Measurements from ENCODE around the gene TSPO2. TPM values are rescaled to one million over a fixed set of nuclear protein-coding genes. Genes with fewer than 3 reads are reported as not detected.

The TSPO2 gene
- polyA plus RNA-seq, 1 donor (not counting 4 experiments of a cell fraction or from before 2014, with no cell fraction given), result not detected

DNA sequence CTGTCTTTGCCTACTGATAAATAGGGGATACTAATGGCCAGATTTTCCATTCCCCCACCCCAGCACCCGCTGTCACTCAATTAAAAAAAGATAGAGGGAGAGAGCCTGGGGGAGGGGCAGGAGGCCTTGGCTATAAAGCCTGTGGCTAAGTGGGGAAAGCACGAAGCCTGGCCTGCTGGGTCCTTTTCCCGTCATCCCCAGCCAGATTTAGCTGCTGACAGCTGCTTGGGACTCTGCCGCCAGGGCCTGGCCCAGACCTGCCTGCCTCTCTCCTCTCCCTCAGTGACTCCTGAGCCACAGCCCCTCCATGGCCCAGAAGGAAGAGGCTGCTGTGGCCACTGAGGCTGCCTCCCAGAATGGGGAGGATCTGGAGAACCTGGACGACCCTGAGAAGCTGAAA, 10.8 kb downstream of the TSPO2 start, which contains the start of gene APOBEC2:
APOBEC2 (plus strand) TSS at position 162 of the 400 bp plus-strand sequence; CDS start at position 308, 146 bp downstream.
- H3K4me3 ChIP-seq (ENCODE audit: control insufficient read depth in 2 of 3, extremely low read depth in 1 of 3, insufficient read depth in 2 of 3, low read depth in 1 of 3, low read length in 3 of 3), result no peak within 1 kb of the TSS
- H2AFZ ChIP-seq (ENCODE audit: control insufficient read depth, low read length), result no peak within 1 kb of the TSS
- H3K9me3 ChIP-seq (ENCODE audit: control insufficient read depth, low read depth, low read length), result no peaks in the 10 kb centered on the region
- DNase-seq (ENCODE audit: low read depth, low spot score) (no peak), FAIRE-seq (no peak)
- H3K9ac ChIP-seq (ENCODE audit: control insufficient read depth, extremely low read depth, insufficient read depth, low read length), result no peak within 1 kb of the TSS
- dilution Hi-C loops (cut with MboI; ENCODE audit: extremely low pct_ligation_motif_present, low sequenced_read_pairs), result no loop called here
- no peak for TF ChIP-seq EZH2 (IDR thresholded peaks at IDR 0.05; ENCODE audit: low read length)
- no peak for TF ChIP-seq CTCF (optimal IDR thresholded peaks at IDR 0.05 in 1 of 3, IDR thresholded peaks at IDR 0.05 in 1 of 3, conservative IDR thresholded peaks at IDR 0.05 in 1 of 3; ENCODE audit: extremely low read depth in 1 of 3, insufficient read depth in 2 of 3, low read length in 3 of 3)
- H3K4me1 ChIP-seq (ENCODE audit: control insufficient read depth, extremely low read depth, insufficient read depth, low read length), result peaks cover 14% of the 10 kb centered on the region
- no peaks in the 10 kb centered on the region for H3K27me3 ChIP-seq (ENCODE audit: control insufficient read depth, extremely low read depth, insufficient read depth, low read length)
- H3K36me3 ChIP-seq (ENCODE audit: control insufficient read depth in 2 of 2, extremely low read depth in 1 of 2, insufficient read depth in 2 of 2, low read length in 2 of 2), result no peaks in the 10 kb centered on the region
- H3K4me2 ChIP-seq (ENCODE audit: control insufficient read depth, extremely low read depth, insufficient read depth, low read depth, low read length), result no peak within 1 kb of the TSS
- no peaks in the 10 kb centered on the region for H3K79me2 ChIP-seq (ENCODE audit: control insufficient read depth, insufficient read depth, low read length)
- H3K27ac ChIP-seq (ENCODE audit: control insufficient read depth, insufficient read depth, low read length), result no peak within 1 kb of the TSS
- H3K9me1 ChIP-seq (ENCODE audit: control insufficient read depth, extremely low read depth, insufficient read depth, low read length), result no peaks in the 10 kb centered on the region
- no peaks in the 10 kb centered on the region for H4K20me1 ChIP-seq (ENCODE audit: control insufficient read depth, extremely low read depth, insufficient read depth, low read length)

- TF ChIP-seq CTCF (optimal IDR thresholded peaks at IDR 0.05 in 1 of 3, IDR thresholded peaks at IDR 0.05 in 1 of 3, conservative IDR thresholded peaks at IDR 0.05 in 1 of 3; ENCODE audit: extremely low read depth in 1 of 3, insufficient read depth in 2 of 3, low read length in 3 of 3), result no peak
- no peak for TF ChIP-seq EZH2 (IDR thresholded peaks at IDR 0.05; ENCODE audit: low read length)
- no peak overlapping the region for H2AFZ ChIP-seq (ENCODE audit: control insufficient read depth, low read length)
- no peak overlapping the region for H3K4me2 ChIP-seq (ENCODE audit: control insufficient read depth, extremely low read depth, insufficient read depth, low read depth, low read length)
- H3K9me3 ChIP-seq (ENCODE audit: control insufficient read depth, low read depth, low read length), result no peaks in the 10 kb centered on the region
- no peaks in the 10 kb centered on the region for H3K36me3 ChIP-seq (ENCODE audit: control insufficient read depth in 2 of 2, extremely low read depth in 1 of 2, insufficient read depth in 2 of 2, low read length in 2 of 2)
- peaks cover 13% of the 10 kb centered on the region for H3K4me1 ChIP-seq (ENCODE audit: control insufficient read depth, extremely low read depth, insufficient read depth, low read length)
- no peaks in the 10 kb centered on the region for H3K9me1 ChIP-seq (ENCODE audit: control insufficient read depth, extremely low read depth, insufficient read depth, low read length)
- FAIRE-seq (no peak), DNase-seq (ENCODE audit: low read depth, low spot score) (no peak)
- no peaks in the 10 kb centered on the region for H3K79me2 ChIP-seq (ENCODE audit: control insufficient read depth, insufficient read depth, low read length)
- H3K27me3 ChIP-seq (ENCODE audit: control insufficient read depth, extremely low read depth, insufficient read depth, low read length), result no peaks in the 10 kb centered on the region
- dilution Hi-C loops (cut with MboI; ENCODE audit: extremely low pct_ligation_motif_present, low sequenced_read_pairs), result no loop called here
- no peak overlapping the region for H3K27ac ChIP-seq (ENCODE audit: control insufficient read depth, insufficient read depth, low read length)
- H3K9ac ChIP-seq (ENCODE audit: control insufficient read depth, extremely low read depth, insufficient read depth, low read length), result no peak overlapping the region
- H4K20me1 ChIP-seq (ENCODE audit: control insufficient read depth, extremely low read depth, insufficient read depth, low read length), result no peaks in the 10 kb centered on the region
- no peak overlapping the region for H3K4me3 ChIP-seq (ENCODE audit: control insufficient read depth in 2 of 3, extremely low read depth in 1 of 3, insufficient read depth in 2 of 3, low read depth in 1 of 3, low read length in 3 of 3)
These were observed 12.2 kb downstream of the TSPO2 start for GRCh38 chr6:41054511-41054910.

All from keratinocyte (primary cell).